Natural killer cell (primary cell): ENCODE results near the gene CACNG4. TPM values are rescaled to one million over a fixed set of nuclear protein-coding genes. Genes with fewer than 3 reads are reported as not detected.
"Not testable (repeated sequence)": the region's sequence is repeated elsewhere in the genome, so short reads cannot be mapped to it uniquely, and the experiment has no call there.

ENCODE experiments used
- ATAC-seq, 3 donors: fragments of 150-1000 bp in 2 of 3; fragments of 200-7000 bp in 1 of 3; cut with Tn5 transposase; 1 replicate in 1 of 3; 2 replicates in 2 of 3; pipeline ENCODE4 v1.10.0; 2021; ENCODE audit warnings: mild to moderate bottlenecking in 2 of 3, moderate library complexity in 2 of 3
- DNase-seq, 2 donors: peaks; one replicate each; pipeline versions ENCODE4 v3.0.0 to v3.0.0-alpha.2; 2013 to 2021; ENCODE audit warnings: mixed read lengths in 1 of 2
- H3K27ac ChIP-seq: one replicate; pipeline ENCODE4 v1.5.1; 2013; ENCODE audit warnings: mild to moderate bottlenecking, low read length
- H3K27me3 ChIP-seq: one replicate; pipeline ENCODE4 v1.6.1; 2013; ENCODE audit warnings: low read length; ENCODE audit not compliant: control insufficient read depth, insufficient read depth
- H3K36me3 ChIP-seq: one replicate; pipeline ENCODE4 v1.6.1; 2013; ENCODE audit warnings: low read length; ENCODE audit not compliant: control insufficient read depth, insufficient read depth
- H3K4me1 ChIP-seq: one replicate; pipeline ENCODE4 v1.6.1; 2013; ENCODE audit warnings: low read length; ENCODE audit not compliant: control insufficient read depth, insufficient read depth
- H3K4me3 ChIP-seq: one replicate; pipeline ENCODE4 v1.5.1; 2013; ENCODE audit warnings: low read length
- H3K9me3 ChIP-seq: one replicate; pipeline ENCODE4 v1.6.1; 2013; ENCODE audit warnings: low read length; ENCODE audit not compliant: control insufficient read depth, insufficient read depth
- H3K27ac Mint-ChIP-seq, 2 donors: one replicate each; pipeline ENCODE4 v1.8.0; 2022; ENCODE audit warnings: mild to moderate bottlenecking in 2 of 2, mixed read lengths in 2 of 2, moderate library complexity in 1 of 2
- H3K27me3 Mint-ChIP-seq, 2 donors: one replicate each; pipeline ENCODE4 v1.8.0; 2022; ENCODE audit warnings: low read depth in 2 of 2, mixed read lengths in 2 of 2
- H3K36me3 Mint-ChIP-seq: one replicate; pipeline ENCODE4 v1.8.0; 2022; ENCODE audit warnings: mixed read lengths
- H3K4me1 Mint-ChIP-seq, 2 donors: one replicate each; pipeline ENCODE4 v1.8.0; 2022; ENCODE audit warnings: mixed read lengths in 2 of 2
- H3K4me3 Mint-ChIP-seq: one replicate; pipeline ENCODE4 v1.8.0; 2022; ENCODE audit warnings: mild to moderate bottlenecking, moderate library complexity, mixed read lengths
- H3K9me3 Mint-ChIP-seq, 2 donors: one replicate each; pipeline ENCODE4 v1.8.0; 2022; ENCODE audit warnings: mixed read lengths in 2 of 2
- CTCF ChIP-seq: fragments of 200-600 bp; IDR thresholded peaks from one replicate; pipeline ENCODE4 v1.8.0; 2022; ENCODE audit warnings: antibody characterized with exemption
- WGBS: methylation state at CpG from one replicate; pipeline ENCODE4 v1.1.7; 2013; ENCODE audit warnings: missing lambda C conversion rate; ENCODE audit not compliant: insufficient coverage; 5-methylcytosine and 5-hydroxymethylcytosine counted together
- intact Hi-C: fragments of 100-400 bp; cut with micrococcal nuclease; formaldehyde crosslinking; loops from one replicate; pipeline ENCODE4 v1.14.2; 2022
- total RNA-seq, 4 donors: library from RNA; stranded (reverse); fragments of 120-200 nt in 1 of 4; gene quantifications; one replicate each; pipeline versions ENCODE4 v1.2.3 to v1.2.4, GENCODE V29; 2013 to 2022

Gene CACNG4
- total RNA-seq, 3 donors from 2014 or later (not counting 1 experiment from before 2014, with no cell fraction given) = not detected

GRCh38 chr17:67040652-67041051 is 76.1 kb downstream of the CACNG4 start:
- no peaks in the 10 kb centered on the region for H3K4me1 Mint-ChIP-seq
- Histone ChIP-seq H3K4me1 (no peaks in the 10 kb centered on the region), H3K36me3 (no peaks in the 10 kb centered on the region), H3K27ac (no peak overlapping the region), H3K4me3 (no peak overlapping the region), H3K27me3 (no peaks in the 10 kb centered on the region), H3K9me3 (no peaks in the 10 kb centered on the region)
- H3K27me3 Mint-ChIP-seq = peaks cover 0 to 5% of the 10 kb centered on the region in 2 donors
- WGBS = 86% methylated on average over 6 of the region's 6 CpGs
- ATAC-seq (no peak), DNase-seq (no peak)
- no peak overlapping the region for H3K4me3 Mint-ChIP-seq
- no peak overlapping the region for H3K27ac Mint-ChIP-seq
- intact Hi-C loops = no loop called here
- H3K9me3 Mint-ChIP-seq = no peaks in the 10 kb centered on the region
- TF ChIP-seq CTCF = no peak
- H3K36me3 Mint-ChIP-seq = no peaks in the 10 kb centered on the region

DNA sequence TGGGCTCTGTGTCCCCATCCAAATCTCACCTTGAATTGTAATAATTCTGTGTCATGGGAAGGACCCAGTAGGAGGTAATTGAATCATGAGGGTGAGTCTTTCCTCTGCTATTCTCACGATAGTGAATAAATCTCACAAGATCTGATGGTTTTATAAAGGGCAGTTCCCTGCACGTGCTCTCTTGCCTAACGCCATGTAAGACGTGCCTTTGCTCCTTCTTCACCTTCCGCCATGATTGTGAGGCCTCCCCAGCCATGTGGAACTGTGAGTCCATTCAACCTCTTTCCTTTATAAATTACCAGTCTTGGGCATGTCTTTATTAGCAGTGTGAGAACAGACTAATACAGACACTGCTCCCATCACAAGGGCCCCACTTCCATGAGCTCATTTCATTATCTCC is 76.6 kb downstream of the CACNG4 start:
- H3K27me3 ChIP-seq, H3K36me3 Mint-ChIP-seq, intact Hi-C loops: not testable (repeated sequence)

GRCh38 chr17:67041531-67041930 is 77.0 kb downstream of the CACNG4 start:
- H3K27me3 ChIP-seq = no peaks in the 10 kb centered on the region
- no peak for ATAC-seq
- intact Hi-C loops = no loop called here
- H3K36me3 ChIP-seq = no peaks in the 10 kb centered on the region
- no peaks in the 10 kb centered on the region for H3K9me3 Mint-ChIP-seq
- no peaks in the 10 kb centered on the region for H3K4me1 Mint-ChIP-seq
- no peaks in the 10 kb centered on the region for H3K36me3 Mint-ChIP-seq
- TF ChIP-seq CTCF = no peak
- H3K27ac Mint-ChIP-seq = no peak overlapping the region
- no peak overlapping the region for H3K4me3 Mint-ChIP-seq
- WGBS = 91% methylated on average over 7 of the region's 7 CpGs
- no peaks in the 10 kb centered on the region for H3K9me3 ChIP-seq
- H3K4me1 ChIP-seq = no peaks in the 10 kb centered on the region
- H3K4me3 ChIP-seq = no peak overlapping the region
- DNase-seq = no peak
- peaks cover 0 to 3% of the 10 kb centered on the region in 2 donors for H3K27me3 Mint-ChIP-seq
- H3K27ac ChIP-seq = no peak overlapping the region

More for the DNA sequence above, 76.6 kb downstream of the CACNG4 start:
- not testable (repeated sequence) for H3K4me3 Mint-ChIP-seq, H3K27ac Mint-ChIP-seq, DNase-seq, ATAC-seq, H3K9me3 Mint-ChIP-seq, H3K9me3 ChIP-seq, H3K27me3 Mint-ChIP-seq, H3K4me1 ChIP-seq, H3K4me1 Mint-ChIP-seq, H3K4me3 ChIP-seq, H3K36me3 ChIP-seq, H3K27ac ChIP-seq
- WGBS = 92% methylated on average over 5 of the region's 5 CpGs

DNA sequence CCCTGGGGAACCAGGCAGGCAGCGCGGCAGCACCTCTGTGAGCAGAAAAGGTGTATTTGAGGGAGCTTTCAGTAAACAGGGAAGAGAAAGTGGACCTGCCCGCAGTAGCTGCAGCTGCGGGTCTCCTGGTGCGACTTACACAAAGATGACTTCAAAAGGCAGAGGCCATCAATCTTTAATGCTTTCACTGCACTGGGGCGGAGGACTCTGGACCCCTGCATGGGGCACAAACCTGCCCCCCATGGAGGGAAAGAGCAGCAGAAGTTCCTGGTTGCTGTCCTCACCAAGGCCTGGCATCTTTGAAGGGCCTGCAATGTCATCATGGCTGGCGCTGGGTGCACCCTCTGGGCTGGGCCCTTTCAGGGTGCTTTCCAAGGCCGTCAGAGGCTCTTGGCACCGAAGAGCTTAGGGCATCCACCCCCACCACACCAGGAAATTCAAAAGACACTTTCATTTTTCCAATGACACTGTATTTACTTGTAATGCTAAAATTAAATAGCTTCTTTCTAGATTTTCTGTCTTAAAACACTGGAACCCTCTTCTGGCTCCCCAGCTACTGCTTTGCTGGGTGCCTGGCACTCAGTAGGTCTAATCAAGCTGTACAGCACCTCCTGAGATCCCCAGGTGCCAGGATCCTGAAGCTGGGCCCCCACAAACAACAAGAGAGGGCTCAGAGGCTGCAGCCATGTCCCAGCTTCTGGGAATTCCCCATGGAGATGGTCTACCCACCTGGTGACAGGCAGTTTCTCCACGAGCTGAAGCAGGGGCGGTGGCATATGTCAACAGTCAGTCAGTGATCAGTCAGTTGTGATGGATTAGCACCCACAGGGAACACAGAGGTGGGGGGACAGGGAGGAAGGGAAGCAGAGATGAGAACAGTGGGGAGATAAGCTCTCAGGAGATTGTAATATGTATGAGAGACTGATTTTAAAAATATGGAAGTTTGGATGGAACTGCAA is 77.7 kb downstream of the CACNG4 start:
- Histone ChIP-seq H3K4me1 (no peaks in the 10 kb centered on the region), H3K27ac (no peak overlapping the region), H3K4me3 (no peak overlapping the region), H3K9me3 (peaks cover under 1% of the 10 kb centered on the region), H3K27me3 (no peaks in the 10 kb centered on the region), H3K36me3 (no peaks in the 10 kb centered on the region)
- no peaks in the 10 kb centered on the region for H3K9me3 Mint-ChIP-seq
- DNase-seq (no peak), ATAC-seq (no peak)
- no peak for TF ChIP-seq CTCF
- no peaks in the 10 kb centered on the region for H3K4me1 Mint-ChIP-seq
- WGBS = 73% methylated on average over 11 of the region's 11 CpGs
- H3K4me3 Mint-ChIP-seq = no peak overlapping the region
- intact Hi-C loops = no loop called here
- H3K27ac Mint-ChIP-seq = no peak overlapping the region
- peaks cover 0 to 2% of the 10 kb centered on the region in 2 donors for H3K27me3 Mint-ChIP-seq
- no peaks in the 10 kb centered on the region for H3K36me3 Mint-ChIP-seq
